ENCODE data around the gene PPIF. TPM values are rescaled to one million over a fixed set of nuclear protein-coding genes. Genes with fewer than 3 reads are reported as not detected.

PPIF gene
- total RNA-seq, 6 experiments from 2014 or later, result 66.1 to 109 (median 98.9) TPM

- H3K4me3 Mint-ChIP-seq, result no peak overlapping the region
- H3K27me3 Mint-ChIP-seq (ENCODE audit: insufficient read depth), result peaks cover 4% of the 10 kb centered on the region
- H3K9me3 Mint-ChIP-seq, result no peaks in the 10 kb centered on the region
- H3K27ac Mint-ChIP-seq, result no peak overlapping the region
- H3K36me3 Mint-ChIP-seq (ENCODE audit: low read depth), result peaks cover 23% of the 10 kb centered on the region
- DNase-seq, result no peak
- H3K4me1 Mint-ChIP-seq (ENCODE audit: low read depth), result peaks cover 19% of the 10 kb centered on the region
- no peak for TF ChIP-seq CTCF (IDR thresholded peaks at IDR 0.05)
Observed at GRCh38 chr10:79346012-79346340, 1.3 kb upstream of the PPIF start.

GRCh38 chr10:79346388-79347225 lies 662 bp upstream of the PPIF start:
- TF ChIP-seq CTCF (IDR thresholded peaks at IDR 0.05), result no peak
- peaks cover 23% of the 10 kb centered on the region for H3K36me3 Mint-ChIP-seq (ENCODE audit: low read depth)
- H3K9me3 Mint-ChIP-seq, result no peaks in the 10 kb centered on the region
- peak overlapping the region; percentile 32; the same call in 1 of the 2 replicates for H3K4me3 Mint-ChIP-seq
- H3K27me3 Mint-ChIP-seq (ENCODE audit: insufficient read depth), result peaks cover 4% of the 10 kb centered on the region
- H3K4me1 Mint-ChIP-seq (ENCODE audit: low read depth), result peaks cover 19% of the 10 kb centered on the region
- DNase-seq, result no peak
- no peak overlapping the region for H3K27ac Mint-ChIP-seq

- Mint-ChIP-seq H3K9me3 (no peaks in the 10 kb centered on the region), H3K4me1 (ENCODE audit: low read depth) (peaks cover 19% of the 10 kb centered on the region), H3K36me3 (ENCODE audit: low read depth) (peaks cover 33% of the 10 kb centered on the region), H3K27ac (peak overlapping the region; percentile 89), H3K4me3 (peak overlapping the region; percentile 93), H3K27me3 (ENCODE audit: insufficient read depth) (peaks cover 4% of the 10 kb centered on the region)
- DNase-seq, result peak; percentile 33
- TF ChIP-seq CTCF (IDR thresholded peaks at IDR 0.05), result no peak
Observed at GRCh38 chr10:79347894-79348639, 798 bp downstream of the PPIF start.

- peaks cover 4% of the 10 kb centered on the region for H3K27me3 Mint-ChIP-seq (ENCODE audit: insufficient read depth)
- H3K27ac Mint-ChIP-seq, result peak overlapping the region; percentile 89
- H3K36me3 Mint-ChIP-seq (ENCODE audit: low read depth), result peaks cover 39% of the 10 kb centered on the region
- H3K4me1 Mint-ChIP-seq (ENCODE audit: low read depth), result peaks cover 19% of the 10 kb centered on the region
- H3K9me3 Mint-ChIP-seq, result no peaks in the 10 kb centered on the region
- no peak for DNase-seq
- H3K4me3 Mint-ChIP-seq, result peak overlapping the region; percentile 93
- no peak for TF ChIP-seq CTCF (IDR thresholded peaks at IDR 0.05)
Observed at GRCh38 chr10:79348640-79348988, 1.3 kb downstream of the PPIF start.

GRCh38 chr10:79349072-79349491 lies 1.8 kb downstream of the PPIF start:
- Mint-ChIP-seq H3K27me3 (ENCODE audit: insufficient read depth) (peaks cover 4% of the 10 kb centered on the region), H3K4me3 (peak overlapping the region; percentile 93), H3K9me3 (no peaks in the 10 kb centered on the region), H3K4me1 (ENCODE audit: low read depth) (peaks cover 19% of the 10 kb centered on the region), H3K36me3 (ENCODE audit: low read depth) (peaks cover 44% of the 10 kb centered on the region), H3K27ac (peak overlapping the region; percentile 89)
- DNase-seq, result no peak
- TF ChIP-seq CTCF (IDR thresholded peaks at IDR 0.05), result no peak

Measured in HFFc6 (cell line).